T-helper 1 cell treated with Interleukin-12 subunit alpha and Interleukin-12 subunit beta and Interleukin-4 antibody, amounts not matched to agents 30 μg/mL and 1 μg/mL, for 36 hours (primary cell): ENCODE measurements around the gene SETBP1.
A peak's percentile ranks its signal among the peaks of the same experiment; 100 is the strongest.

Source experiments
- H3K27ac Mint-ChIP-seq: one replicate; pipeline ENCODE4 v1.8.0; 2021; ENCODE audit warnings: mild to moderate bottlenecking, mixed read lengths
- H3K27me3 Mint-ChIP-seq: one replicate; pipeline ENCODE4 v1.8.0; 2021; ENCODE audit warnings: low read depth, mixed read lengths
- H3K36me3 Mint-ChIP-seq: one replicate; pipeline ENCODE4 v1.8.0; 2021; ENCODE audit warnings: low read depth, mixed read lengths
- H3K4me1 Mint-ChIP-seq: one replicate; pipeline ENCODE4 v1.8.0; 2021; ENCODE audit warnings: low read depth, mixed read lengths
- H3K4me3 Mint-ChIP-seq: one replicate; pipeline ENCODE4 v1.8.0; 2021; ENCODE audit warnings: mild to moderate bottlenecking, moderate library complexity, mixed read lengths
- H3K9me3 Mint-ChIP-seq: one replicate; pipeline ENCODE4 v1.8.0; 2021; ENCODE audit warnings: mixed read lengths

SETBP1 gene

GRCh38 chr18:44687421-44687820, 6.7 kb downstream of the SETBP1 start:
- no peak overlapping the region for H3K4me3 Mint-ChIP-seq
- peaks cover 19% of the 10 kb centered on the region for H3K4me1 Mint-ChIP-seq
- H3K27ac Mint-ChIP-seq, result no peak overlapping the region
- H3K9me3 Mint-ChIP-seq, result no peaks in the 10 kb centered on the region
- H3K27me3 Mint-ChIP-seq, result peaks cover 49% of the 10 kb centered on the region
- peaks cover 21% of the 10 kb centered on the region for H3K36me3 Mint-ChIP-seq

- Mint-ChIP-seq H3K36me3 (peaks cover 35% of the 10 kb centered on the region), H3K4me3 (no peak overlapping the region), H3K4me1 (peaks cover 24% of the 10 kb centered on the region), H3K27me3 (peaks cover 68% of the 10 kb centered on the region), H3K9me3 (no peaks in the 10 kb centered on the region), H3K27ac (no peak overlapping the region)
Observed at GRCh38 chr18:44689736-44690135, 9.0 kb downstream of the SETBP1 start.

- peaks cover 64% of the 10 kb centered on the region for H3K27me3 Mint-ChIP-seq
- no peak overlapping the region for H3K4me3 Mint-ChIP-seq
- H3K36me3 Mint-ChIP-seq, result peaks cover 37% of the 10 kb centered on the region
- no peak overlapping the region for H3K27ac Mint-ChIP-seq
- H3K9me3 Mint-ChIP-seq, result no peaks in the 10 kb centered on the region
- peaks cover 25% of the 10 kb centered on the region for H3K4me1 Mint-ChIP-seq
Observed at GRCh38 chr18:44691148-44691925, 10.6 kb downstream of the SETBP1 start.

- no peak overlapping the region for H3K27ac Mint-ChIP-seq
Observed at GRCh38 chr18:44693030-44693784, 12.5 kb downstream of the SETBP1 start.

GRCh38 chr18:44695503-44695902, 14.8 kb downstream of the SETBP1 start:
- H3K4me1 Mint-ChIP-seq, result peaks cover 27% of the 10 kb centered on the region
- H3K27ac Mint-ChIP-seq, result no peak overlapping the region
- no peak overlapping the region for H3K4me3 Mint-ChIP-seq
- H3K9me3 Mint-ChIP-seq, result no peaks in the 10 kb centered on the region
- peaks cover 25% of the 10 kb centered on the region for H3K36me3 Mint-ChIP-seq
- peaks cover 49% of the 10 kb centered on the region for H3K27me3 Mint-ChIP-seq

More at GRCh38 chr18:44693030-44693784, 12.5 kb downstream of the SETBP1 start:
- no peaks in the 10 kb centered on the region for H3K9me3 Mint-ChIP-seq
- no peak overlapping the region for H3K4me3 Mint-ChIP-seq
- H3K36me3 Mint-ChIP-seq, result peaks cover 28% of the 10 kb centered on the region
- H3K4me1 Mint-ChIP-seq, result peaks cover 22% of the 10 kb centered on the region
- peaks cover 61% of the 10 kb centered on the region for H3K27me3 Mint-ChIP-seq

GRCh38 chr18:44696892-44697291, 16.2 kb downstream of the SETBP1 start:
- Mint-ChIP-seq H3K27me3 (peaks cover 40% of the 10 kb centered on the region), H3K27ac (no peak overlapping the region), H3K4me3 (no peak overlapping the region), H3K9me3 (no peaks in the 10 kb centered on the region), H3K36me3 (peaks cover 24% of the 10 kb centered on the region), H3K4me1 (peaks cover 27% of the 10 kb centered on the region)

GRCh38 chr18:44697315-44697714, 16.6 kb downstream of the SETBP1 start:
- Mint-ChIP-seq H3K27ac (no peak overlapping the region), H3K27me3 (peaks cover 38% of the 10 kb centered on the region), H3K9me3 (no peaks in the 10 kb centered on the region), H3K4me1 (peaks cover 27% of the 10 kb centered on the region), H3K4me3 (no peak overlapping the region), H3K36me3 (peaks cover 26% of the 10 kb centered on the region)

DNA sequence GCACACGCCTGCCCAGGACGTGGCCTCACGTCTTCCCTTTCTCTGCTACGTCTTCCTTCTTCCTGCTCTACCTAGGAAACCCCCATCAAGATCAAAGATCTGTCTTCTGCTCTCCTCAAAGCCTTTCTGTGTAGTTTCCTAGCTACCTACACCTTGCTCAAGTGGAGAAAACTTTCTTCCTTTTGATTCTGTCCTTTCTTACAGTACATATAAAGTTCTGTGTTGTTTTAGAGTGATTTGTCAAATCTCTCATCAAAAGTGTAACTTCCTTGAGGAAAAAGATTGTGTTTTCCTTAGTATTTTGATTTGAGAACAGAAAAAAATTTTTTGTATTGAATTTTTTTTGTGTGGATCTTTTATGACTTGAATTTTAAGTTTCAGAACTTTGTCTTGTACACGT, 17.8 kb downstream of the SETBP1 start:
- no peaks in the 10 kb centered on the region for H3K9me3 Mint-ChIP-seq
- peaks cover 27% of the 10 kb centered on the region for H3K36me3 Mint-ChIP-seq
- H3K4me3 Mint-ChIP-seq, result peak overlapping the region; percentile 26
- no peak overlapping the region for H3K27ac Mint-ChIP-seq
- H3K4me1 Mint-ChIP-seq, result peaks cover 28% of the 10 kb centered on the region
- H3K27me3 Mint-ChIP-seq, result peaks cover 35% of the 10 kb centered on the region

GRCh38 chr18:44699572-44700261, 19.0 kb downstream of the SETBP1 start:
- Mint-ChIP-seq H3K27me3 (peaks cover 38% of the 10 kb centered on the region), H3K27ac (no peak overlapping the region), H3K36me3 (peaks cover 25% of the 10 kb centered on the region), H3K9me3 (no peaks in the 10 kb centered on the region), H3K4me3 (no peak overlapping the region), H3K4me1 (peaks cover 24% of the 10 kb centered on the region)

DNA sequence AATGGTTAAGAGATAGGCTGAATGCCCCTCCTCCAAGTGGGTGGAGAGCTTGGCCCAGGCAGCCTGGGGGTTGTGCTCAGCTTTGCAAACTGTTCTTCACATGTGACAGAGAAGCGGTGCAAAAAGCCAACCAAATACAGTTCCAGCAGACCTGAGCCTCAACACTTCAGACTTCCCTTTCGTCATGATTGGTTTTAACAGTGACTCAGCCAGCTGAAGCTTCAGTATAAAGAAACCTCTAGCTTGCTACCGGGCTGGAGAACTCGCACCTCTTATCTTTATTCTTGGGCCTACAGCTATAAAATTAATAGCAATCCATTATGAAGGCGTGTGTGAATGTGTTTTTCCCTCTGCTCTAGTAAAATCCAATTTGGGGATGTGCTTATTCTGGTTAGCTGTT, 20.0 kb downstream of the SETBP1 start:
- Mint-ChIP-seq H3K27ac (no peak overlapping the region), H3K4me3 (no peak overlapping the region)

DNA sequence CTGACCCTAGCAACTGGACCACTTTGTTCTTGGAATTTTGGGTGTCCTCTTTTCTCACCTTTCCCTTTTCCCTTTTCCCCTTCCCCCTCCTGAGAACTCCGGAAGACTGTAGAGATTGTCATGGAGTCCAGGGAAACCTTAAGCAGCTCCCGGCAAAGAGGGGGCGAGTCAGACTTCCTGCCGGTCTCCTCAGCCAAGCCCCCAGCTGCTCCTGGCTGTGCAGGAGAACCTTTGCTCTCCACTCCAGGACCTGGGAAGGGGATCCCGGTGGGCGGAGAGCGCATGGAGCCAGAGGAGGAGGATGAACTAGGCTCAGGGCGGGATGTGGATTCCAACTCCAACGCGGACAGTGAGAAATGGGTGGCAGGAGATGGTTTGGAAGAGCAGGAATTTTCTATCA, 20.5 kb downstream of the SETBP1 start:
- Mint-ChIP-seq H3K27me3 (peaks cover 36% of the 10 kb centered on the region), H3K36me3 (peaks cover 21% of the 10 kb centered on the region), H3K9me3 (no peaks in the 10 kb centered on the region), H3K4me3 (peak overlapping the region; percentile 8), H3K4me1 (peaks cover 18% of the 10 kb centered on the region), H3K27ac (no peak overlapping the region)

More for the DNA sequence above, 20.0 kb downstream of the SETBP1 start:
- Mint-ChIP-seq H3K27me3 (peaks cover 36% of the 10 kb centered on the region), H3K4me1 (peaks cover 18% of the 10 kb centered on the region), H3K36me3 (peaks cover 21% of the 10 kb centered on the region), H3K9me3 (no peaks in the 10 kb centered on the region)

DNA sequence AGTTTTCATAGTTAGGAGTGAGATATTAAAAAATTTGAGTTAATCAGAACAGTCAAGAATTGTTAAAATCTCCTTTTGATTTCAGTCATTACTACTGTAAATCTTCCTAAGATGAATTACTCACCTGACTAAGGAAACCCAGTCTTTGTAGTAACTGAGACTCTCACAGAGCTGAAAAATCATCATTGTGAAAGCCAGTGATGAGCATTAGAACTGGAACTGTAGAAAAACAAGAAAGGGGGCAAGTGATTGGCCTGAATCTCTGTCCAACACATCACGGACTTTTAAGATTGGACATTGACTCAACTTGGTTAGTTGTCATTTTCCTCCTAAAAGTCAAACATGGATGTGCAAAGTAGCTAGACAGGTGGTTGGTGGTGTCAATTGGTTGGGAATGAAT, 21.9 kb downstream of the SETBP1 start:
- H3K4me3 Mint-ChIP-seq, result no peak overlapping the region
- peaks cover 37% of the 10 kb centered on the region for H3K27me3 Mint-ChIP-seq

DNA sequence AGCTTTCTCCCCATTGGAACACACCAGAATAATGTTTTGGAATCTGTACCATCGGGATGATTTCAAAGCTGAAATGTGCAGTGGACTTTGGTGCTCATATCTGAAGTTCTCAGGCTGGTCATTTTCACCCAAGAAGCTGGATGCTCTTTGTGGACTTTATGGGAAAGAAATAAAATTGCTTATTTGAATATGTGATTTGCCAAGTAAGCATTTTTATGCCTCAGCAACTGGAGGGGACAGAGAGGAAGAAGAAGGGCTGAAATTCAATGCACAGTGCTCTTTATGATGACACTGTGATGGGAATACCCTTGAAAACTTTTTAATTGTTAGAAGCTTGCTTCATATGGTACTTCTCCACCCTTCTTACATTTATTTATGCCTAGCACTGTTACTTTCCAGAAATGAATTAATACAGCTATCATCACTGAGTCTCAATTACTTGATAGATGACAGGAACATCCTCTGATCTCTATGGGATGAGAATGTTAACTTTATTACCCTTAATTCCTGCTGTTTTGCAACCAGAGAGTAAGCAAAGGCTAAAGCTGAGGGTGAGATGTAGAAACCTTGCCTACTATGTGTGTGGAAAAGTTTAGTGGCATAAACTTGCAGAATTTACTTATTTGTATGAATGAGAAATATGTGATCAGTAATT, 23.6 kb downstream of the SETBP1 start:
- no peak overlapping the region for H3K27ac Mint-ChIP-seq
- peaks cover 40% of the 10 kb centered on the region for H3K27me3 Mint-ChIP-seq
- no peak overlapping the region for H3K4me3 Mint-ChIP-seq
- peaks cover 34% of the 10 kb centered on the region for H3K36me3 Mint-ChIP-seq
- no peaks in the 10 kb centered on the region for H3K9me3 Mint-ChIP-seq
- H3K4me1 Mint-ChIP-seq, result peaks cover 22% of the 10 kb centered on the region

More for the DNA sequence above, 21.9 kb downstream of the SETBP1 start:
- Mint-ChIP-seq H3K36me3 (peaks cover 29% of the 10 kb centered on the region), H3K4me1 (peaks cover 22% of the 10 kb centered on the region), H3K27ac (no peak overlapping the region), H3K9me3 (no peaks in the 10 kb centered on the region)

DNA sequence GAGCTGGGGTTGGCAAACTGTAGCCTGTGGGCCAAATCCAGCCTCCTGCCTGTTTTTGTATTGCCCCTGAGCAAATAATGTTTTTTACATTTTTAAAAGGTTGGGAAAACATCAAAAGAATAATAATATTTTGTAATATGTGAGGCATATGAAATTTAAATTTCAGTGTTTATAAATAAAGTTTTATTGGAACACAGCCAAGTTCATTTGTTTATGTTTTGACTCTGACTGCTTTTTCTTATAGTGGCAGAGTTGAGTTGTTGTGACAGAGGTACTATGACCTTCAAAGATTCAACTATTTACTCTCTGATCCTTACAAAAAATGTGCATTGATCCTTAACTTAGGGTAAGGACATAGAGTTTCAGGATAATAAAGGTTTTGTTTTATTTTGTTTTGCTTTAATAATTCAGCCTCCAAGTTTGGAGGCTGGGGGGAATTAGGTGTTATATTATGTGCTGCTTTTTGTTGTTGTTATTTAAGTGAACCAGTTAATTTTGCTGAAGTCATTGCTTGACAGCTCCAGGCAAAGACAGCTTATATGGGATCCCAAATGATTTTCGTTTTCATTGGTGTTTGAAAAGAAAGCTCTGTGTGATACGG, 24.5 kb downstream of the SETBP1 start:
- H3K36me3 Mint-ChIP-seq, result peaks cover 37% of the 10 kb centered on the region
- no peak overlapping the region for H3K4me3 Mint-ChIP-seq
- H3K9me3 Mint-ChIP-seq, result no peaks in the 10 kb centered on the region
- no peak overlapping the region for H3K27ac Mint-ChIP-seq
- peaks cover 28% of the 10 kb centered on the region for H3K4me1 Mint-ChIP-seq
- H3K27me3 Mint-ChIP-seq, result peaks cover 40% of the 10 kb centered on the region
